Memory B cell (primary cell): ENCODE measurements around the gene AGRN.

Experiments used
- ATAC-seq: fragments of 150-1000 bp; cut with Tn5 transposase; 2 replicates; pipeline ENCODE4 v1.10.0; 2021; ENCODE audit warnings: low read depth, mild to moderate bottlenecking, moderate library complexity
- DNase-seq, 2 donors: peaks; one replicate each; pipeline ENCODE4 v3.0.0; 2022; ENCODE audit warnings: low spot score in 2 of 2
- H3K27ac Mint-ChIP-seq: one replicate; pipeline ENCODE4 v1.8.0; 2022; ENCODE audit warnings: mild to moderate bottlenecking, moderate library complexity, mixed read lengths
- H3K27me3 Mint-ChIP-seq: one replicate; pipeline ENCODE4 v1.8.0; 2022; ENCODE audit warnings: mixed read lengths
- H3K36me3 Mint-ChIP-seq: one replicate; pipeline ENCODE4 v1.8.0; 2022; ENCODE audit warnings: mild to moderate bottlenecking, mixed read lengths
- H3K4me1 Mint-ChIP-seq: one replicate; pipeline ENCODE4 v1.8.0; 2022; ENCODE audit warnings: mixed read lengths
- H3K4me3 Mint-ChIP-seq: one replicate; pipeline ENCODE4 v1.8.0; 2022; ENCODE audit warnings: mild to moderate bottlenecking, moderate library complexity, mixed read lengths
- H3K9me3 Mint-ChIP-seq: one replicate; pipeline ENCODE4 v1.8.0; 2022; ENCODE audit warnings: mixed read lengths

Gene AGRN

DNA sequence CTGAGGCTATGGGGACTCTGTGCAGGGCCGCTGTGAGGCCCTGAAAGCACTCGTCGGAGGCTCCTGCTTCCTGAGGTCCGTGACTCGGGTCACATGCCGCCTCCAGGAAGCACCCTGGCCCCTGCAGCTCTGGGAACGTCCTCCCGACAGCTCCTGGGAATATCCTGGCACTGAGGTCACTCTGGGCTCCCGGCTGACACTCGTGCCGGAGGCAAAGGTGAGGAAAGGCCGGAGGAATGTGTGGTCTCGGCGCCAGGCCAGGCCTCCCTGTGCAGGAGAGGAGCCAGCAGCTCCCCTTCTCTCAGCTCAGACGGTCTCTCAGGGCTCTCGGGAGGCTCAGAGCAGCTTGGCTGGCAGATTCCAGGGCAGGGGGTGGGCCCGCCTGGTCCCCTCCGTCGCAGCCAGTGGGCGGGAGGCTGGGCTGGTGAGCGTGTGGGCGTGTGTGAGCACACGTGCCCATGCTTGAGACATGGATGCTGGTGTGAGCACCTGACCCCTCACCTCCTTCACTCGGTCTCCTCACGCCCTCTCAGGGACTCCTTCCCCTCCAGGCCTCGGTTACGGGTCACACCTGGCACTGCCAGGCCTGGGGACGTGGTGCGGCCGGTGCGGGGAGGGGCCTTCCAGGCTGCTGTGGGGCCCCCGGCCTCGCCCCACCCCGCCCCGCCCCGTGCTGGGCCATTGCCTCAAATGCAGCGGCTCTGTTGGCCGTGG, 59.6 kb downstream of the AGRN start:
- H3K27ac Mint-ChIP-seq: no peak overlapping the region
- ATAC-seq: peak; percentile 86
- H3K9me3 Mint-ChIP-seq: no peaks in the 10 kb centered on the region
- peak overlapping the region; percentile 65 for H3K4me3 Mint-ChIP-seq
- peak in 1 of 2 donors; percentile 54 for DNase-seq
- no peaks in the 10 kb centered on the region for H3K36me3 Mint-ChIP-seq
- peaks cover 3% of the 10 kb centered on the region for H3K27me3 Mint-ChIP-seq
- H3K4me1 Mint-ChIP-seq: peaks cover 9% of the 10 kb centered on the region

DNA sequence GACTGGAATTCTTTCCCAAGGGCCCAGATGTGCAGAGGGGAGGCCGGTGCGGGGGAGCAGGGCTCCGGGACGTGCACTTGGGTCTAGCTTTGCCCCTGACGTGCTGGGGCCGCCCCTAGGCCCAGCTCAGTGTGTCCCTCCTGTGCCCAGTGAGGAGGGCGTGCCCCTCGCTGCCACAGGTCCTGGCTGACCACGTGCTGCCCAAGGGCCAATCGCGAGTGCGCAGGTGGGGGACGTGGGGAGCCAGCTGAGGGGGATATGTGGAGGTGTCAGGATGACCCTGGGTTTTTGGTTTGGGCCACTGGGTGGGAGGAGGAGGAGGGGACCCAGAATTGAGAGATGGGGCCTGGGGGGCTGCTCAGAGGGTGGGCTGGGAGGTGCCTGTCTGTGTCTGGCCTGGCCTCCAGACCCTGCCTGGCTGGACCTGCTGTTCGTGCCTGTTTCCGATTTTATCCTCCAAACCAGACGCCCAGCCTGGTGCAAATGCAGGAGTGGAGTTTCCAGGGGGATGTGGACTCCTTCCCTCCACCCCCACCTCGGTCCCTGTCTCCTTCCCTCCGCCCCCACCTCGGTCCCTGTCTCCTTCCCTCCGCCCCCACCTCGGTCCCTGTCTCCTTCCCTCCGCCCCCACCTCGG, 60.3 kb downstream of the AGRN start:
- peak; percentile 43 for ATAC-seq
- Mint-ChIP-seq H3K27me3 (no peaks in the 10 kb centered on the region), H3K27ac (no peak overlapping the region), H3K9me3 (no peaks in the 10 kb centered on the region), H3K4me1 (peaks cover 6% of the 10 kb centered on the region), H3K4me3 (peak overlapping the region; percentile 52), H3K36me3 (no peaks in the 10 kb centered on the region)
- no peak for DNase-seq

DNA sequence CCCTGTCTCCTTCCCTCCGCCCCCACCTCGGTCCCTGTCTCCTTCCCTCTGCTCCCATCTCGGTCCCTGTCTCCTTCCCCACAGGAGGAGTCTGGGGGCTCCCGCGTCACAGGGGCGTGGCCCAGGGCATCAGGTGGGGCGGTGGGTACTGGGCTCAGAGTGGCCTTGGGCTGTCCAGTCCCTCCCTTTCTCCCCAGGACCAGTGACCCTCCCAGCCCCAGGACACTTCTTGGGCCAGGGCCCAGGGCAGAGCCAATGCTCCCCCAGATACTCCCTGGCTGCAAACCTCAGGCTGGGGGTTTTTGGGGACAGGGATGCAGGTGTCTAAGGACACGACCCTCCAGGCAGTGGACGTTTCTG, 61.0 kb downstream of the AGRN start:
- H3K4me3 Mint-ChIP-seq: peak overlapping the region; percentile 29
- DNase-seq (peak in 1 of 2 donors; percentile 11), ATAC-seq (no peak)
- no peaks in the 10 kb centered on the region for H3K9me3 Mint-ChIP-seq
- no peaks in the 10 kb centered on the region for H3K36me3 Mint-ChIP-seq
- no peaks in the 10 kb centered on the region for H3K27me3 Mint-ChIP-seq
- H3K27ac Mint-ChIP-seq: no peak overlapping the region
- peaks cover 6% of the 10 kb centered on the region for H3K4me1 Mint-ChIP-seq

DNA sequence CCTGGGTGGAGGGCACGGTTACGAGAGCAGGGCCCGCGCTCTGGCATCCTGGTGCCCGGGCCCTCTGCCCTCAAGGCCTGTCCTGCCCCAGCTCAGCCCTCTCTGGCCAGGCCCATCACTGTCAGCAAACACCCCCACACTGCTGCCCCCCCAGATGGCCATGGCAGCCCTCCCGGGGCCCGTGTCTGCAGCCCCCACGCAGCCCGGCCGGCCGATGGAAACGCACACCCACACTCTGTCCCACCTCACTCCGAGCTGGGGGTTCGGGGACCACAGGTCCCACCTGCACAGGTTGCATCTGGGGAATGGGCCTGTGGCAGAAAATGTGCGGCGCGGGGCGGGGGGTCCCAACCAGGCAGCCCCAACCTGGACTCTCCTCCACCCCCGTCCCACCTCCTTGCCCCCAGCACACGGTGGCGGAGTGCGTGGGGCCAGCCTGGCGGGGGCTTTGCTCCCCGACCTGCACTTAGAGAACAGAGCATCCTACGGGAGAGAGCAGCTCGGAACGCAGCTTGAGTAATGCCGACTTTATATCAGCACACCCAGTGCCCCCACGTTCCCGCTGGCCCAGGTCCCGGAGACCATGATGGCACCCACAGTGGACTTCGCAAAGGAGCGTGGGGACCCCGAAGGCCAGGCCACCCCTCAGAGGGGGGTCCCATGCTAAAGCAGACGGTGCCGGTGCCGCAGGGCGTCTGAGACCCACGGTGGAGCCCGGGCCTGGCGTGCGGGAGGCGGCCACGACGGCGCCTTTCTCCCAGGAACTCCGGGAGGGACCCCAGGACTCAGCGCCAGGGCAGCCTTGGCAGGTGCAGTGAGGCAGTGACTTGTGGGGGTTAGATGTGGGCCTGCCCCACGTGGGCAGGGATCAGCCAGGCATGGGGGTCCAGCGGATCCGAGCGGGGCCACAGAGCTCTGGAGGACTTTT, 61.7 kb downstream of the AGRN start:
- Mint-ChIP-seq H3K9me3 (no peaks in the 10 kb centered on the region), H3K27me3 (no peaks in the 10 kb centered on the region), H3K4me1 (peaks cover 6% of the 10 kb centered on the region), H3K36me3 (no peaks in the 10 kb centered on the region), H3K27ac (no peak overlapping the region), H3K4me3 (no peak overlapping the region)
- ATAC-seq (no peak), DNase-seq (peak in 1 of 2 donors; percentile 12)

DNA sequence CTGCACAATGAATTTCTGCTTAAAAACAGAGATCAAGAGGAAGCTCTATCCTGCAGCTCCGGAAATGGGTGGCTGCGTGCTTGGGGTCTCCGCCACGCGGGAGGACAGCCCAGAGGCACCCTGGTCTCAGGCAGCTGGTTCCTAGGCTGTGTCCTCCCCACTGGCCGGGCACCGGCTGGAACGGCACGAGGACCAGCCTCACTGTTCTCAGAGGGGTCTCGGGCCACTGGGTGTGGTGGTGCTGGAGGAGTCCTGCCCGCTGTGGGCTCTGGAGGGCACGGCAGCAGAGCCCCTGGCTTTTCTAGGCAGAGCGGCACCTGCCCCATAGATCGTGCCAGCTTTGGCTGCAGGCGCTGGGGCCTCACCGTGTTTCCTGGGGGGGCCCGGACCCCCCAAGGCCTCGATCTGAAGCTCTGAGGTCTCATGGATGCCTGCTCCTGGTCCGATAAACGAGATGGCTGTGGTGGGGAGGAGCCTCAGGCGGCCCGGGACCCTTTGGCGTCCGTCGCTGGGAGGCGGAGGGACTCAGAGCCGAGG, 62.4 kb downstream of the AGRN start:
- ATAC-seq (no peak), DNase-seq (peak in 1 of 2 donors; percentile 15)
- H3K4me1 Mint-ChIP-seq: peaks cover 6% of the 10 kb centered on the region
- no peaks in the 10 kb centered on the region for H3K36me3 Mint-ChIP-seq
- H3K9me3 Mint-ChIP-seq: no peaks in the 10 kb centered on the region
- no peak overlapping the region for H3K27ac Mint-ChIP-seq
- no peak overlapping the region for H3K4me3 Mint-ChIP-seq
- H3K27me3 Mint-ChIP-seq: no peaks in the 10 kb centered on the region

DNA sequence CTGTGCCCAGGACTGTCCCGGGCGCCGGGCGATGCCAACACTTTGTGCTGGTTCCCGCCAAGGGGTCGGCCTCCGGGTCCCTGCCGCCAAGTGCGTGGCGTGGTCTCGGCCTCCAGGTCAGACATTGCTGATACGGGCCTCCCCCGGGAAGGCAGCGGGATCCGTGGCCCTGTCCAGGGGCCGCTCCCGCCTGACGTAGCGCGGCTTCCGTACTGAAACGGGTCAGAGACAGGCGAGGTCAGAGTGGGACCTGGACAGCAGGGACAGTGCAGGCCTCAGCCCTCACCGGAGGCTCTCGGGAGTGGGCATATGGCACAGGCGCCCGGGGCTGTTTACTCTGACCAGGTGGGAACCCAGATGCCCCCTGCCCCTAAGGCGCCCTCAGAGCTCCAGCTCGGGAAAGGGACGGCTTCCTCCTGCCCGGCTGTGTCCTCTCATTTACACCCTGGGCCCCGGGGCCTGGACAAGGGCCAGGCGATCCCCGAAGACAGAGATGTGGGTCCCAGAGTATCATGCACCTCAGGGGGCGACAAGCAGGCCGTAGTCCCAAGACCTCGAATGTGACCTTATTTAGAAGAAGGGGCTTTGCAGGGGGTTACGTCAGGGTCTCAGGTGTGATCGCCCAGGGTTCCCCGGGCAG, 63.0 kb downstream of the AGRN start:
- DNase-seq (no peak), ATAC-seq (no peak)
- no peaks in the 10 kb centered on the region for H3K36me3 Mint-ChIP-seq
- peaks cover 6% of the 10 kb centered on the region for H3K4me1 Mint-ChIP-seq
- no peak overlapping the region for H3K4me3 Mint-ChIP-seq
- no peak overlapping the region for H3K27ac Mint-ChIP-seq
- no peaks in the 10 kb centered on the region for H3K9me3 Mint-ChIP-seq
- no peaks in the 10 kb centered on the region for H3K27me3 Mint-ChIP-seq

DNA sequence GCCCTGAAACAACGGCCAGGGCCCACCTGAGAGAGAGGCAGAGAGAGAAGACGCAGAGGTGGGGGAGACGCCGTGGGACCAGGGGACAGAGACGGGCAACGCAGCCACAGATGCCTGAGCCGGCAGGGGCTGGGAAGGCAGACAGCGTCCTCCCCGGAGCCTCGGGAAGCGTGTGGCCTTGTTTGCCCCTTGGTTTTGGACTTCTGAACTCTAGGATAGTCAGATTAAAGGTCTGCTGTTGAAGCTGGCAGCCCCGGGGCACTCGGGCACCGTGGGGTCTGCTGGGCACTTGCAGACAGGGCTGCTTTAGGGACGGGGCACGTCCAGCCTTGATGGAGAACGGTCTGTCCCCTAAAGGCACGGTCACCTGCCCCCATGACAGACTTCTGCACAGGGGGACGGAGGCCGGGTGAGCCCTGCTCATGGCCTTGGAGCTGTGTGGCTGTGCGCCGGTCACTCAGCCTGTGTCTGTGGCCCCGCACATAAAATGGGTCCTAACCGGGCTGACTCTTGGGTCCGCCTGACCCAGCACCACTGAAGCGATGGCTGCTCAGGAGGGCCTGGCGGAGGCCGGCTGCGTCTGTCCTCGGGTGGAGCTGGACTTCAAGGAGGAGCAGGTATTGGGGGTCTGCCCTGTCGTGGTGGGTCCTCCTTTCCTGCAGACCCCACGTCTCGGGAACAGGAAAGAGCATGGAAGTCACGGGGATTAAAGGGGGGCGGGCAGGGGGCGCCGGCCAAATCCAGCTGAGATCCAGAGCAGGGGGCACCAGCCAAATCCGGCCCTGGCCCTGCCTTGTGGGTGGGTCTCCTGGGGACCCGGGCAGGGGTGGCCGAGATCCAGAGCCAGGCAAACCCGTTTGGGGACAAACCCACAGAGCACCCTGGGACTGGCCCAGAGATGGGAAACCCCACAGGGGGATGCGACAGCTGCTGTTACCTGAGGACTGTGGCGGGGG, 63.8 kb downstream of the AGRN start:
- H3K27me3 Mint-ChIP-seq: no peaks in the 10 kb centered on the region
- peak in 1 of 2 donors; percentile 11 for DNase-seq

DNA sequence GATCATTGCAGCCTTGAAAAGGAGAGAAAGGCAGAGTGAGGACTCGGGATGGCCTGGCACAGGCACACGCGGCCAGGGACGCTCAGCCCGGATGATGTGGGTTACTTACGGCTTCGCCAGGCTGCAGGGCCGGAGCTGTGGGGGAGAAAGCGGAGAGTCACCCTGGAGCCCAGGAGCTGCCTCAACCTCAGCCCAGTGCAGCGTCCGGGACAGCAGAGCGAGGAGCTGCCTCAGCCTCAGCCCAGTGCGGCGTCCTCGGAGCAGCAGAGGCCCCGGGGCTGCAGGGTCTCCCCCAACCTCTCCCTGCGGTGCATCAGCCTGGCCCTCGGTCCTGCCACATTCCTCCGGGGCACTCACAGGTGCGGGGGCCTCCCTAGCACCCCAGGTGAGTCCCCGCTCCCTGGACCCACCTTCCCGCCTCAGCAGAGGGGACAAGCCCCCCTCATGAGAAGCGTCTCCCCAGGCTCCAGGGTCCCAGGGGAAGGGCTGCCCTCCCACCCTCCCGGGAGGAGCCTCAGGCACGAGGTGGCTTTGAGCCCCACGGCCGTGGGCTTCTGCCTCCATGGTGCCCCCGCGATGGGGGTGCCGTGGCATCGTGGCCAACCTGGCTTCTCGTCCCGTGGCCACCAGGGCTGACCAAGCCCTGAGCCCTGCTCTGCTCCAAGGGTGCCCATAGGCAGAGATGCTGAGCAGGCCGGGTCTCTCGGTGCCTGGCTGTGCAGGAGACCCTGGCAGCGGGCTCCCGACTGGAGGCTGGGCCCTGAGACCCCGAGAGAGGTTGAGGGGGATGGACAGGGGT, 64.7 kb downstream of the AGRN start:
- H3K4me1 Mint-ChIP-seq: peaks cover 6% of the 10 kb centered on the region
- H3K9me3 Mint-ChIP-seq: no peaks in the 10 kb centered on the region
- ATAC-seq (no peak), DNase-seq (peak in 1 of 2 donors; percentile 12)
- no peaks in the 10 kb centered on the region for H3K27me3 Mint-ChIP-seq
- H3K4me3 Mint-ChIP-seq: no peak overlapping the region
- peaks cover 1% of the 10 kb centered on the region for H3K36me3 Mint-ChIP-seq
- no peak overlapping the region for H3K27ac Mint-ChIP-seq

More for the DNA sequence above, 63.8 kb downstream of the AGRN start:
- ATAC-seq: no peak
- no peaks in the 10 kb centered on the region for H3K9me3 Mint-ChIP-seq
- H3K4me3 Mint-ChIP-seq: no peak overlapping the region
- H3K4me1 Mint-ChIP-seq: peaks cover 9% of the 10 kb centered on the region
- no peak overlapping the region for H3K27ac Mint-ChIP-seq
- peaks cover 1% of the 10 kb centered on the region for H3K36me3 Mint-ChIP-seq

DNA sequence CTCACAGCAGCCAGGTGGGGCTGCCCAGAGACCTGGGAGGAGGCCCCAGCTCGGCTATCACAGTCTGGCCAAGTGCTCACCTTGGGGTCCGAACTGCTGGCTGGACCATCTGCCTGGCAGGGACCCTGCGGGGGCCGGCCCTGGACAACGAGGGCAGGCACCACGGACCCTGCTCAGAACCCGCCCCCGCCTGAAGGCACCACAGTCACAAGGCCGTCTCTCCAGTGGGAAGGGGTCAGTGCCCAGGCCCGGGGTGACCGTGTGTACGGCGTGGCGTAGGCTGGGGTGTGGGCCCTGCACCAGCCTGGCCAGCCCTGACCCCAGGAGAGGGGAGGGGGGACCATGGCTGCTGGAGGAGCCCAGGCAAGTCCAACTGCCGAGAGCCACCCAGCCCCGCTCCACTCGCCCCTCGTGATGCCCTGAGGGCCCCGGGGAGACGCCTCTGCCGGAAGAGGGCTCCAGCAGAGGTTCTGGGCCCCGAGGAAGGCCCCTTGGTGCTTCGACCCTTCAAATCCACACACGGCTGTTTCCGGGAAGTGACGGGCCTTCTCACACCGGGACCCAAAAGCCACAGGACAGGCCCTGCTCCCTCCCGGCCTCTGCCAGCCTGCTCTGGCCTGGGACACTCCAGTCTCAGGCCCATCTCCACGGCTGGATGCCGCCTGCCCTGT, 65.4 kb downstream of the AGRN start:
- H3K36me3 Mint-ChIP-seq: peaks cover 1% of the 10 kb centered on the region

DNA sequence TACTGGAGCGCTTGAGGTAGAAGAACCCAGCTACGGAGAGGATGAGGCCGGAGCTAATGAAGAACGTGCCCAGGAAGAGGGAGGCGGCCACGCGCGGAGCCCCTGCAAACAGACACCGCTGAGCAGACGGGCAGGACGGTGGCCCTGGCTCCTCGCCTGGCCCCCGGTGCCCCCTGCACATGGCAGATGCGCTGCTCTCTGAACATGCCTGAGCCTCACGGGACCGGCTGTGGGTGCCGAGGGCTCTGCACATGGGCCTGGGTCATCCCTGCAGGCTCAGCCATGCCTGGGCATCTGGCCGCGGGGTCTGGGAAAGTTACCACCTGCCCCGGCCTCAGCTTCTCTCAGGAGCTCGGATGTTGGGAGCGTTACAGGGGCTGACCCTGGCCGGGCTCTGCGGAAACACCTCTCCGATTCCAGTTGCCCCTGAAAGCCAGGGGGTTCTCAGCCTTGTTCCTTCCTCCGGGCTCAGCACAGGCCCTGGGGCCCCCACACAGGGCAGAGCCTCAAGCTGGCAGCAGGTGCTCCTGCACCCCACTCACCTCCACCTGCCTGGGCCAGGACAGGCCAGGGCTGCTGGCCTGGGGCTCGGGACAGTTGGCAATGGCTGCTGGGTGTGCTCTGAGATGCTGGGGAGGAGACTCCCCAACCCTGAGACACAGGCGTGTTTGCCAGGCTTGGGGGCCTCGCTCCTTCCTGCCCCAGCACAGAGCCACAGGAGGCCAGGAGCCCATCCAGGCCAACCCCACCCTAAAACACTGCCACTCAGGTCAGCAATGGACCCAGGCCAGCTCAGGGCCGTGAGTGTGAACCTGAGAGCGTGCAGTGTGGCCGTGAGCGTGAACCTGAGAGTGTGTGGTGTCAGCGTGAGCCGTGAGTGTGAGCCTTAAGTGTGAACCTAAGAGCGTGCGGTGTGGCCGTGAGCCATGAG, 66.3 kb downstream of the AGRN start:
- Mint-ChIP-seq H3K9me3 (no peaks in the 10 kb centered on the region), H3K4me3 (no peak overlapping the region), H3K36me3 (peaks cover 1% of the 10 kb centered on the region), H3K27me3 (no peaks in the 10 kb centered on the region), H3K27ac (no peak overlapping the region), H3K4me1 (peaks cover 3% of the 10 kb centered on the region)
- DNase-seq (no peak), ATAC-seq (no peak)

More for the DNA sequence above, 65.4 kb downstream of the AGRN start:
- no peaks in the 10 kb centered on the region for H3K9me3 Mint-ChIP-seq
- ATAC-seq: no peak
- no peaks in the 10 kb centered on the region for H3K27me3 Mint-ChIP-seq
- no peak overlapping the region for H3K27ac Mint-ChIP-seq
- H3K4me3 Mint-ChIP-seq: no peak overlapping the region
- H3K4me1 Mint-ChIP-seq: peaks cover 3% of the 10 kb centered on the region
- no peak for DNase-seq

DNA sequence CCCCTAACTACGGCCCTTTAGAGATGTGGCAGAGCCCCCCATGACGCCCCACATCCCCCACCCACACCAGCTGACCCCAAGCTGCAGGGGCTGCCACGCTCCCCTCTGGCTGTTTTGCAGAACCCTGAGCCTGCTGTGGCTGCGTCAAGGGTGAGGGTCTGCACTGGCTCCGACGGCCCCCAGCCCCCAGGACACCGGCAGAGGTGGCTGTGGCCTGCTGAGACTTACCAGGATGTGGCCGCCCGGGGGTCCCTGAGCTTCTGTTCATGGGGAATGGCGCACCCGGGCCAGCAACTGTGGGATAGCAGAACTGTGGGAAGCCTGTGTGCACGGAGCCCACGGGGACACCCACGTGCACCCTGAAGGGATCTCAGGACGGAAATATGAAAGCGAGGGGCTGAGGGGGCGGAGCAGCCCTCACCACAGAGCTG, 67.0 kb downstream of the AGRN start:
- no peak overlapping the region for H3K4me3 Mint-ChIP-seq
- peaks cover 5% of the 10 kb centered on the region for H3K4me1 Mint-ChIP-seq
- ATAC-seq (no peak), DNase-seq (no peak)
- peaks cover 1% of the 10 kb centered on the region for H3K36me3 Mint-ChIP-seq
- no peaks in the 10 kb centered on the region for H3K27me3 Mint-ChIP-seq
- H3K9me3 Mint-ChIP-seq: no peaks in the 10 kb centered on the region
- H3K27ac Mint-ChIP-seq: no peak overlapping the region
